MM.1S (cell line): ENCODE results near the gene PHYH.
"Not testable (repeated sequence)": the region's sequence is repeated elsewhere in the genome, so short reads cannot be mapped to it uniquely, and the experiment has no call there.

Source experiments
- DNase-seq: peaks from one replicate; pipeline ENCODE4 v3.0.0-alpha.2; 2015
- H2AFZ ChIP-seq: fragments of 300-600 bp; sonication (generic); 2 replicates; pipeline ENCODE4 v1.6.0; 2016; ENCODE audit warnings: antibody characterized with exemption, low read length
- H3F3A ChIP-seq: fragments of 300-600 bp; sonication (generic); 2 replicates; pipeline ENCODE4 v1.6.1; 2016; ENCODE audit warnings: mild to moderate bottlenecking, antibody characterized with exemption, low read length, moderate library complexity, mixed read lengths; ENCODE audit not compliant: insufficient read depth
- H3K27ac ChIP-seq: fragments of 300-600 bp; sonication (generic); 2 replicates; pipeline ENCODE4 v1.5.1; 2016; ENCODE audit warnings: mild to moderate bottlenecking, low read length
- H3K27me3 ChIP-seq: fragments of 300-600 bp; sonication (generic); replicated peaks from 2 replicates; pipeline ENCODE4 v1.6.0; 2016; ENCODE audit warnings: low read length; ENCODE audit not compliant: insufficient read depth
- H3K36me3 ChIP-seq: fragments of 300-600 bp; sonication (generic); replicated peaks from 2 replicates; pipeline ENCODE4 v1.6.1; 2016; ENCODE audit warnings: mild to moderate bottlenecking, low read length, mixed read lengths; ENCODE audit not compliant: insufficient read depth
- H3K4me1 ChIP-seq: fragments of 300-600 bp; sonication (generic); 2 replicates; pipeline ENCODE4 v1.6.1; 2016; ENCODE audit warnings: low read length, mixed read lengths
- H3K4me2 ChIP-seq: fragments of 300-600 bp; sonication (generic); 2 replicates; pipeline ENCODE4 v1.6.0; 2016; ENCODE audit warnings: low read depth, low read length
- H3K4me3 ChIP-seq: fragments of 300-600 bp; sonication (generic); 2 replicates; pipeline ENCODE4 v1.5.1; 2016; ENCODE audit warnings: low read length, mixed read lengths
- H3K79me2 ChIP-seq: fragments of 300-600 bp; sonication (generic); 2 replicates; pipeline ENCODE4 v1.6.1; 2016; ENCODE audit warnings: mixed run types, low read length, mixed read lengths
- H3K9ac ChIP-seq: fragments of 300-600 bp; sonication (generic); 2 replicates; pipeline ENCODE4 v1.6.1; 2016; ENCODE audit warnings: low read length, mixed read lengths
- H3K9me2 ChIP-seq: fragments of 300-600 bp; sonication (generic); replicated peaks from 2 replicates; pipeline ENCODE4 v1.6.1; 2016; ENCODE audit warnings: mild to moderate bottlenecking, low read length, mixed read lengths; ENCODE audit not compliant: insufficient read depth
- H3K9me3 ChIP-seq: fragments of 300-600 bp; sonication (generic); replicated peaks from 2 replicates; pipeline ENCODE4 v1.6.1; 2016; ENCODE audit warnings: mild to moderate bottlenecking, low read length, mixed read lengths; ENCODE audit not compliant: insufficient read depth
- H4K20me1 ChIP-seq: fragments of 300-600 bp; sonication (generic); 2 replicates; pipeline ENCODE4 v1.6.1; 2016; ENCODE audit warnings: mild to moderate bottlenecking, low read length, moderate library complexity, mixed read lengths; ENCODE audit not compliant: insufficient read depth
- CTCF ChIP-seq: fragments of 300-600 bp; sonication (generic); IDR thresholded peaks from 2 replicates; pipeline ENCODE4 v1.5.1; 2016; ENCODE audit warnings: antibody characterized with exemption, low read length, mixed read lengths
- EZH2 ChIP-seq: fragments of 300-600 bp; sonication (generic); optimal IDR thresholded peaks from 2 replicates; pipeline ENCODE3; 2017; ENCODE audit warnings: low read depth, mild to moderate bottlenecking, antibody characterized with exemption, low read length, mixed read lengths
- EZH2phosphoT487 ChIP-seq: fragments of 300-600 bp; sonication (generic); IDR thresholded peaks from 2 replicates; pipeline ENCODE4 v1.6.1; 2018; ENCODE audit warnings: antibody characterized with exemption, low read length

Gene PHYH

GRCh38 chr10:13334556-13334955 lies 34.7 kb upstream of the PHYH start:
- TF ChIP-seq EZH2 (no peak), EZH2phosphoT487 (no peak), CTCF (no peak)
- H3K27ac ChIP-seq = no peak overlapping the region
- no peak overlapping the region for H3K9ac ChIP-seq
- H3K79me2 ChIP-seq = peaks cover 23% of the 10 kb centered on the region
- DNase-seq = no peak
- no peak overlapping the region for H3K4me3 ChIP-seq
- H3K27me3 ChIP-seq = no peaks in the 10 kb centered on the region
- H2AFZ ChIP-seq = no peak overlapping the region
- no peaks in the 10 kb centered on the region for H4K20me1 ChIP-seq
- H3K4me1 ChIP-seq = peaks cover under 1% of the 10 kb centered on the region
- no peaks in the 10 kb centered on the region for H3F3A ChIP-seq
- no peaks in the 10 kb centered on the region for H3K9me3 ChIP-seq
- H3K9me2 ChIP-seq = no peaks in the 10 kb centered on the region
- no peaks in the 10 kb centered on the region for H3K36me3 ChIP-seq
- no peak overlapping the region for H3K4me2 ChIP-seq

- H3K4me2 ChIP-seq = no peak overlapping the region
- H3K9me3 ChIP-seq = no peaks in the 10 kb centered on the region
- H3K27me3 ChIP-seq = no peaks in the 10 kb centered on the region
- H3K9me2 ChIP-seq = no peaks in the 10 kb centered on the region
- no peak for DNase-seq
- no peaks in the 10 kb centered on the region for H3F3A ChIP-seq
- TF ChIP-seq CTCF = no peak
- no peak for TF ChIP-seq EZH2phosphoT487
- no peak for TF ChIP-seq EZH2
- no peaks in the 10 kb centered on the region for H3K36me3 ChIP-seq
- H4K20me1 ChIP-seq = no peaks in the 10 kb centered on the region
- no peak overlapping the region for H3K4me3 ChIP-seq
- H2AFZ ChIP-seq = no peak overlapping the region
- no peaks in the 10 kb centered on the region; the same call in 1 of the 2 replicates for H3K79me2 ChIP-seq
- no peak overlapping the region for H3K9ac ChIP-seq
- H3K4me1 ChIP-seq = no peaks in the 10 kb centered on the region; the same call in 1 of the 2 replicates
- H3K27ac ChIP-seq = no peak overlapping the region
These were observed 31.8 kb upstream of the PHYH start for GRCh38 chr10:13331646-13332045.

- H2AFZ ChIP-seq, H3K9me3 ChIP-seq, H3K27ac ChIP-seq, H3K36me3 ChIP-seq, H3F3A ChIP-seq, H3K4me2 ChIP-seq, H3K27me3 ChIP-seq, H4K20me1 ChIP-seq, H3K9ac ChIP-seq, H3K4me1 ChIP-seq, H3K9me2 ChIP-seq, DNase-seq, H3K79me2 ChIP-seq, H3K4me3 ChIP-seq: not testable (repeated sequence)
These were observed 31.1 kb upstream of the PHYH start for GRCh38 chr10:13330980-13331379.

- Histone ChIP-seq H3K4me1 (no peaks in the 10 kb centered on the region), H3K27ac (no peak overlapping the region)
These were observed 29.7 kb upstream of the PHYH start for GRCh38 chr10:13329565-13329964.

More at GRCh38 chr10:13329565-13329964, 29.7 kb upstream of the PHYH start:
- H3K9me3 ChIP-seq = no peaks in the 10 kb centered on the region
- H3K9ac ChIP-seq = no peak overlapping the region
- H3F3A ChIP-seq = no peaks in the 10 kb centered on the region
- no peak overlapping the region for H2AFZ ChIP-seq
- no peaks in the 10 kb centered on the region for H3K27me3 ChIP-seq
- no peaks in the 10 kb centered on the region for H3K79me2 ChIP-seq
- TF ChIP-seq EZH2 = no peak
- TF ChIP-seq CTCF = no peak
- TF ChIP-seq EZH2phosphoT487 = no peak
- H3K36me3 ChIP-seq = no peaks in the 10 kb centered on the region
- no peak overlapping the region for H3K4me3 ChIP-seq
- H3K4me2 ChIP-seq = no peak overlapping the region
- H4K20me1 ChIP-seq = no peaks in the 10 kb centered on the region
- H3K9me2 ChIP-seq = no peaks in the 10 kb centered on the region
- no peak for DNase-seq
